ENCODE measurements around the gene TMEM263.

- TF ChIP-seq CTCF (IDR thresholded peaks at IDR 0.05) (no peak), POLR2AphosphoS5 (IDR thresholded peaks at IDR 0.05; ENCODE audit: low read depth, low read length) (no peak), REST (IDR thresholded peaks at IDR 0.05; ENCODE audit: insufficient read depth in 1 of 2, low read depth in 2 of 2, low read length in 1 of 2) (no peak), SIN3A (IDR thresholded peaks at IDR 0.05; ENCODE audit: borderline replicate concordance, insufficient read depth, low read depth, low read length) (no peak), TCF7L2 (IDR thresholded peaks at IDR 0.05; ENCODE audit: low read depth, low read length) (no peak)
These were observed 26.1 kb downstream of the TMEM263 start for GRCh38 chr12:106981788-106982187.
